ENCODE results near the gene INAVA. TPM values are rescaled to one million over a fixed set of nuclear protein-coding genes. Genes with fewer than 3 reads are reported as not detected.
A peak's percentile ranks its signal among the peaks of the same experiment; 100 is the strongest.

The INAVA gene
- total and polyA plus RNA-seq, 2 of the 13 experiments (the other 11 are each of a cell fraction or from before 2014, with no cell fraction given): 6.0 to 13.5 TPM

DNA sequence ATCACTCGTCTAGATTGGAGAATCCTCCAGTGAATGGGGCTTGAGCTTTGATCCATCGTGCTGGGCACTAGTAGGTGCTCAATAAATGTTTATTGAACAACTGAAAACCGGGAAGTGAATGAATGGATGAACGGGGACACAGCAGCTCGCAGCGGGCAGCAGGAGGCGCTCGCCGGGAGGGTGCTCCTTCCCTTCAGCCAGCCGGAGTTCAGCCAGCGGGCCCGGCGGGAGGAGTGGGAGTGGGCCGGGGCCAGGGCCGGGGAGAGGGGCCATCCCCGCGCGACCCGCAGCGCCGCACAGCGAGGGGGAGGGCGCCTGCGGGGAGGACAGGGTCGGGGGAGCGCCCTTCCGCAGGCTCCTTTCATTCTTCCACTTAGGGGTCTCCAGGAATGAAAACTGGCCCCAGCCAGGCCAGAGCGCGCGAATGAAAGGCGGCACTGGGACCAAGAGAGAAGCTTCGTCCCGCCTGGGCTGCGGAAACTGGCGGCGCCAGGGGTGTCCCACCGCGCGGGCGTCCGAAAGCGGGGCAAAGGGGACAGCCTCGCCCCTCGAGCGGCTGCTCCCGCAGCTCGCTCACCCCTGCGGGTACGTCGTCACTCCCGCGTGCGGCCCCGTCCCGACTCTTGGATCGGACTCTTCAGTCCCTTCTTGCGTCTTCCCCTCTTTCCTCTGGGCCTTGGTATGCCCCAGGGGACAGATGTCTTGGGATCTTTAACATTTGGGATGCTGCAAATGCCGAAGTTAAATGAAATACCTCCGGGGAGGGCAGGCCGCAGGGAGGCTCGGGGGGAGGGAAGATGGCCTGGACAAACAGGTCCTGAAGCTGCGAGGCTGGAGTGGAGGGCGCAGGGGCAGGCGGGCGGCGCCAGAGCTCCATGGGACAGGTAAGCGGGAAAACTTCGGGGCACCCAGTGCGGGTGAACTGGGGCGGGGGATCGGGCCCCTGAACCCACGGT is 3.6 kb upstream of the INAVA start (continued):
- TF ChIP-seq ZNF329 (CRISPR knock-in tag; IDR thresholded peaks at IDR 0.05; ENCODE audit: low read depth): no peak
- TF ChIP-seq, protein P1, sequence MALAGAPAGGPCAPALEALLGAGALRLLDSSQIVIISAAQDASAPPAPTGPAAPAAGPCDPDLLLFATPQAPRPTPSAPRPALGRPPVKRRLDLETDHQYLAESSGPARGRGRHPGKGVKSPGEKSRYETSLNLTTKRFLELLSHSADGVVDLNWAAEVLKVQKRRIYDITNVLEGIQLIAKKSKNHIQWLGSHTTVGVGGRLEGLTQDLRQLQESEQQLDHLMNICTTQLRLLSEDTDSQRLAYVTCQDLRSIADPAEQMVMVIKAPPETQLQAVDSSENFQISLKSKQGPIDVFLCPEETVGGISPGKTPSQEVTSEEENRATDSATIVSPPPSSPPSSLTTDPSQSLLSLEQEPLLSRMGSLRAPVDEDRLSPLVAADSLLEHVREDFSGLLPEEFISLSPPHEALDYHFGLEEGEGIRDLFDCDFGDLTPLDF (CRISPR knock-in tag; IDR thresholded peaks at IDR 0.05): peak; percentile 18; the same call in 1 of the 2 replicates
- TF ChIP-seq, protein P2, sequence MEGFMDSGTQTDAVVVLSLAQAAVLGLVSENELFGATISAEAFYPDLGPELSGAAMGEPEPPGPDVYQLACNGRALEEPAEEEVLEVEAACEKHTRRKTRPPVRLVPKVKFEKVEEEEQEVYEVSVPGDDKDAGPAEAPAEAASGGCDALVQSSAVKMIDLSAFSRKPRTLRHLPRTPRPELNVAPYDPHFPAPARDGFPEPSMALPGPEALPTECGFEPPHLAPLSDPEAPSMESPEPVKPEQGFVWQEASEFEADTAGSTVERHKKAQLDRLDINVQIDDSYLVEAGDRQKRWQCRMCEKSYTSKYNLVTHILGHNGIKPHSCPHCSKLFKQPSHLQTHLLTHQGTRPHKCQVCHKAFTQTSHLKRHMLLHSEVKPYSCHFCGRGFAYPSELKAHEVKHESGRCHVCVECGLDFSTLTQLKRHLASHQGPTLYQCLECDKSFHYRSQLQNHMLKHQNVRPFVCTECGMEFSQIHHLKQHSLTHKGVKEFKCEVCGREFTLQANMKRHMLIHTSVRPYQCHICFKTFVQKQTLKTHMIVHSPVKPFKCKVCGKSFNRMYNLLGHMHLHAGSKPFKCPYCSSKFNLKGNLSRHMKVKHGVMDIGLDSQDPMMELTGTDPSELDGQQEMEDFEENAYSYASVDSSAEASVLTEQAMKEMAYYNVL (CRISPR knock-in tag; IDR thresholded peaks at IDR 0.05; ENCODE audit: borderline replicate concordance): 0 out of 2 replicates have a peak, but pooled peaks have one; percentile 38
- TF ChIP-seq POLR2AphosphoS5 (IDR thresholded peaks at IDR 0.05; ENCODE audit: low read depth, low read length): peak; percentile 46; the same call in 1 of the 2 replicates
- no peak for TF ChIP-seq ZNF572 (CRISPR knock-in tag; IDR thresholded peaks at IDR 0.05)
- no peak for TF ChIP-seq TAF15 (IDR thresholded peaks at IDR 0.05; ENCODE audit: low read depth, low read length, poor library complexity, severe bottlenecking)
- TF ChIP-seq, protein P3, sequence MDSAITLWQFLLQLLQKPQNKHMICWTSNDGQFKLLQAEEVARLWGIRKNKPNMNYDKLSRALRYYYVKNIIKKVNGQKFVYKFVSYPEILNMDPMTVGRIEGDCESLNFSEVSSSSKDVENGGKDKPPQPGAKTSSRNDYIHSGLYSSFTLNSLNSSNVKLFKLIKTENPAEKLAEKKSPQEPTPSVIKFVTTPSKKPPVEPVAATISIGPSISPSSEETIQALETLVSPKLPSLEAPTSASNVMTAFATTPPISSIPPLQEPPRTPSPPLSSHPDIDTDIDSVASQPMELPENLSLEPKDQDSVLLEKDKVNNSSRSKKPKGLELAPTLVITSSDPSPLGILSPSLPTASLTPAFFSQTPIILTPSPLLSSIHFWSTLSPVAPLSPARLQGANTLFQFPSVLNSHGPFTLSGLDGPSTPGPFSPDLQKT (CRISPR knock-in tag; IDR thresholded peaks at IDR 0.05; ENCODE audit: borderline replicate concordance): no peak
- TF ChIP-seq U2AF1 (optimal IDR thresholded peaks at IDR 0.05; ENCODE audit: low read depth, low read length): no peak
- 0 out of 2 replicates have a peak, but pooled peaks have one; percentile 51 for TF ChIP-seq ZSCAN12 (CRISPR knock-in tag; IDR thresholded peaks at IDR 0.05)
- TF ChIP-seq, protein P4, sequence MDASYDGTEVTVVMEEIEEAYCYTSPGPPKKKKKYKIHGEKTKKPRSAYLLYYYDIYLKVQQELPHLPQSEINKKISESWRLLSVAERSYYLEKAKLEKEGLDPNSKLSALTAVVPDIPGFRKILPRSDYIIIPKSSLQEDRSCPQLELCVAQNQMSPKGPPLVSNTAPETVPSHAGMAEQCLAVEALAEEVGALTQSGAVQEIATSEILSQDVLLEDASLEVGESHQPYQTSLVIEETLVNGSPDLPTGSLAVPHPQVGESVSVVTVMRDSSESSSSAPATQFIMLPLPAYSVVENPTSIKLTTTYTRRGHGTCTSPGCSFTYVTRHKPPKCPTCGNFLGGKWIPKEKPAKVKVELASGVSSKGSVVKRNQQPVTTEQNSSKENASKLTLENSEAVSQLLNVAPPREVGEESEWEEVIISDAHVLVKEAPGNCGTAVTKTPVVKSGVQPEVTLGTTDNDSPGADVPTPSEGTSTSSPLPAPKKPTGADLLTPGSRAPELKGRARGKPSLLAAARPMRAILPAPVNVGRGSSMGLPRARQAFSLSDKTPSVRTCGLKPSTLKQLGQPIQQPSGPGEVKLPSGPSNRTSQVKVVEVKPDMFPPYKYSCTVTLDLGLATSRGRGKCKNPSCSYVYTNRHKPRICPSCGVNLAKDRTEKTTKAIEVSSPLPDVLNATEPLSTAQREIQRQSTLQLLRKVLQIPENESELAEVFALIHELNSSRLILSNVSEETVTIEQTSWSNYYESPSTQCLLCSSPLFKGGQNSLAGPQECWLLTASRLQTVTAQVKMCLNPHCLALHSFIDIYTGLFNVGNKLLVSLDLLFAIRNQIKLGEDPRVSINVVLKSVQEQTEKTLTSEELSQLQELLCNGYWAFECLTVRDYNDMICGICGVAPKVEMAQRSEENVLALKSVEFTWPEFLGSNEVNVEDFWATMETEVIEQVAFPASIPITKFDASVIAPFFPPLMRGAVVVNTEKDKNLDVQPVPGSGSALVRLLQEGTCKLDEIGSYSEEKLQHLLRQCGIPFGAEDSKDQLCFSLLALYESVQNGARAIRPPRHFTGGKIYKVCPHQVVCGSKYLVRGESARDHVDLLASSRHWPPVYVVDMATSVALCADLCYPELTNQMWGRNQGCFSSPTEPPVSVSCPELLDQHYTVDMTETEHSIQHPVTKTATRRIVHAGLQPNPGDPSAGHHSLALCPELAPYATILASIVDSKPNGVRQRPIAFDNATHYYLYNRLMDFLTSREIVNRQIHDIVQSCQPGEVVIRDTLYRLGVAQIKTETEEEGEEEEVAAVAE (CRISPR knock-in tag; IDR thresholded peaks at IDR 0.05; ENCODE audit: borderline replicate concordance): peak; percentile 15; the same call in 1 of the 2 replicates
- TF ChIP-seq, protein P5, sequence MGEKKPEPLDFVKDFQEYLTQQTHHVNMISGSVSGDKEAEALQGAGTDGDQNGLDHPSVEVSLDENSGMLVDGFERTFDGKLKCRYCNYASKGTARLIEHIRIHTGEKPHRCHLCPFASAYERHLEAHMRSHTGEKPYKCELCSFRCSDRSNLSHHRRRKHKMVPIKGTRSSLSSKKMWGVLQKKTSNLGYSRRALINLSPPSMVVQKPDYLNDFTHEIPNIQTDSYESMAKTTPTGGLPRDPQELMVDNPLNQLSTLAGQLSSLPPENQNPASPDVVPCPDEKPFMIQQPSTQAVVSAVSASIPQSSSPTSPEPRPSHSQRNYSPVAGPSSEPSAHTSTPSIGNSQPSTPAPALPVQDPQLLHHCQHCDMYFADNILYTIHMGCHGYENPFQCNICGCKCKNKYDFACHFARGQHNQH (CRISPR knock-in tag; IDR thresholded peaks at IDR 0.05): no peak
- TF ChIP-seq KMT2A (CRISPR knock-in tag; IDR thresholded peaks at IDR 0.05): peak; percentile 24; the same call in 1 of the 2 replicates
- no peak for TF ChIP-seq KLF15 (CRISPR knock-in tag; IDR thresholded peaks at IDR 0.05; ENCODE audit: borderline replicate concordance)
- TF ChIP-seq ZNF44 (CRISPR knock-in tag; IDR thresholded peaks at IDR 0.05): no peak
- TF ChIP-seq GATA4 (IDR thresholded peaks at IDR 0.05; ENCODE audit: borderline replicate concordance, low read depth): no peak
- no peak for TF ChIP-seq ZNF441 (CRISPR knock-in tag; IDR thresholded peaks at IDR 0.05; ENCODE audit: borderline replicate concordance)
- no peak for TF ChIP-seq ONECUT2 (CRISPR knock-in tag; IDR thresholded peaks at IDR 0.05)
- no peak; the same call in 1 of the 2 replicates for TF ChIP-seq ELF4 (CRISPR knock-in tag; IDR thresholded peaks at IDR 0.05; ENCODE audit: borderline replicate concordance)
